Measurements from ENCODE around the gene FZD2.
"Not testable (repeated sequence)": the region's sequence is repeated elsewhere in the genome, so short reads cannot be mapped to it uniquely, and the experiment has no call there.

The FZD2 gene

DNA sequence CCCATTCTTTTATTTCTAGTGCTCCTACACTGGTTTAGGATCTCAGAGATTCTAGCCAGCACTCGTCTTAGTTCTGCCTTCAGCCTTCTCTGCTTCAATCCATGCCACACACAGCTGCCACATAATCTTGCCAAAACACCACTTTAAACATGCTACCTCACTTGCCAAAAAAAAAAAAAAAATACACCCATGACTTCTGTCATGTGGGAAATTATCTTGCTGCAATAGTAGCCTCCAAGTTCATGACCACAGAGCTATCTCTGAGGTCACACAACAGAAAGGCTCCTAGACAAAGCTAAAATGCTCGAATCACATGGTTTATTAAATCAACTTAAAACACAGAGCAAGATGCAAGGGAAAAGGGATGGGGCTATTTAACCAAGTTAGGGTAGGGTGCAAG, 18.1 kb downstream of the FZD2 start:
- Histone ChIP-seq H3K27me3 (ENCODE audit: low read depth) (peaks cover 15% of the 10 kb centered on the region), H3K4me3 (no peak overlapping the region), H3K9me3 (no peaks in the 10 kb centered on the region), H3K4me1 (no peaks in the 10 kb centered on the region), H3K36me3 (replicated peaks) (no peaks in the 10 kb centered on the region)
- DNase-seq (ENCODE audit: low spot score in 2 of 2) = no peak
- in situ Hi-C loops (cut with MboI; ENCODE audit: low sequenced_read_pairs) = no loop called here

DNA sequence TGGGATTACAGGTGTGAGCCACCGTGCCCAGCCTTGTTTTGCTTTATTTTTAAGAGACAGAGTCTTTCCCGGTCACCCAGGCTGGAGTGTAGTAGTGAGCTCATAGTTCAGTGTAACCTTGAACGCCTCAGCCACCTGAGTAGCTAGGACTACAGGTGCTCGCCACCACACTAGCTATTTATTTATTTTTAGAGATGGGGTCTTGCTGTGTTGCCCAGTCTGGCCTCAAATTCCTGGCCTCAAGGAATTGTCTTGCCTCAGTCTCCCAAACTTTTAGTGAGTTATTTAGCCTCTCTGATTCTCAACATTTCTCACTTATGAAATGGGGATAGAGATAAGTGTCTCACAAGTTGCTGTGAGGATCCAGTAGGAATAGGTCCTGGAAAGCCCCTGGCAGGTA, 21.7 kb downstream of the FZD2 start:
- no peak for DNase-seq (ENCODE audit: low spot score in 2 of 2)

GRCh38 chr17:44581868-44582267, 24.6 kb downstream of the FZD2 start:
- in situ Hi-C loops (cut with MboI; ENCODE audit: low sequenced_read_pairs) = no loop called here
- peak in 1 of 2 experiments; percentile 44 for DNase-seq (ENCODE audit: low spot score in 2 of 2)
- Histone ChIP-seq H3K4me3 (no peak overlapping the region), H3K27me3 (ENCODE audit: low read depth) (peaks cover 25% of the 10 kb centered on the region), H3K4me1 (no peaks in the 10 kb centered on the region), H3K9me3 (no peaks in the 10 kb centered on the region), H3K36me3 (replicated peaks) (no peaks in the 10 kb centered on the region)

More for the DNA sequence above, 21.7 kb downstream of the FZD2 start:
- no peaks in the 10 kb centered on the region for H3K36me3 ChIP-seq (replicated peaks)
- H3K4me1 ChIP-seq = no peaks in the 10 kb centered on the region
- H3K27me3 ChIP-seq (ENCODE audit: low read depth) = peaks cover 25% of the 10 kb centered on the region
- H3K9me3 ChIP-seq = no peaks in the 10 kb centered on the region
- no peak overlapping the region for H3K4me3 ChIP-seq
- in situ Hi-C loops (cut with MboI; ENCODE audit: low sequenced_read_pairs) = no loop called here

GRCh38 chr17:44584443-44584842, 27.2 kb downstream of the FZD2 start:
- H3K4me1 ChIP-seq = no peaks in the 10 kb centered on the region
- H3K4me3 ChIP-seq = no peak overlapping the region
- in situ Hi-C loops (cut with MboI; ENCODE audit: low sequenced_read_pairs) = no loop called here
- no peaks in the 10 kb centered on the region for H3K9me3 ChIP-seq
- no peak for DNase-seq (ENCODE audit: low spot score in 2 of 2)
- no peaks in the 10 kb centered on the region for H3K36me3 ChIP-seq (replicated peaks)
- H3K27me3 ChIP-seq (ENCODE audit: low read depth) = peaks cover 17% of the 10 kb centered on the region

DNA sequence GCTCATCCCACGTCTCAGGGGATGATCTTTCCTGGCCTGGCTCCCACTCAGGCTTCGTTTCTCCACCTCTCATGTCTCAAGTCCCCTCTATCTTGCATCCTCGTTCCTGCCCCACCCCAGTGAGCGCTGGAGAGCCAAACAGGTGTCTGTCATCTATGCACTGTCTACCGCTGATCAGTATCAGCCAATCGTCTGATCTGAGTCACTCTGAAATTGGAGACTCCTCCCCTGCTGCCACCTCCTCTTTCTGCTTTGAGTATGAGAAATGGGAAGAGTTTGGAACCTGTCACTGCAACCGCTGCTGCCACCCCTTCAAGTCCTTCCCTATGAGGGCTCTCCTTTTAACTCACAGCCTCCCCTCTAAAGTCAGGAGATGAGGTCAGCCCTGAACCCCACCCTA, 28.0 kb downstream of the FZD2 start:
- in situ Hi-C loops (cut with MboI; ENCODE audit: low sequenced_read_pairs) = no loop called here

DNA sequence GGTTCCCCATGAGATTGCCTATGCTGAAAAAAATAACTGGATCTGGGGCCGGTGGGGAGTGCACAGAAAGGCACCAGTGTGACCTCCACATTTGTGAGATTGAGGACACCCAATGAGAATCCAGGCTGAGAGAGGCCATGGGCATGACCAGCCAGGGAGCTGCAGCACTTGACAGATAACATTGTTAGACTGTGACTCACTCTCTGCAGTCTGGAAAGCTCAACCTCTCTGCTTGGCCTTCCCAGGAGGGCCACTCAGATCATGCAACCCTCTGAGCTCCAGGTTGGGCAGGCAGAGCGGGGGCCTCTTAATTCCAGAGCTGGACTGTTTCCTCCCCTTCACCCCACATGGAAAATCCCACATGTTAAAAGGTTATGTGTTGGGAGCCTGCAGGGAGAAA, 30.1 kb downstream of the FZD2 start:
- in situ Hi-C loops (cut with MboI; ENCODE audit: low sequenced_read_pairs) = no loop called here
- Histone ChIP-seq H3K36me3 (replicated peaks) (no peaks in the 10 kb centered on the region), H3K4me3 (no peak overlapping the region), H3K9me3 (no peaks in the 10 kb centered on the region), H3K4me1 (no peaks in the 10 kb centered on the region), H3K27me3 (ENCODE audit: low read depth) (no peaks in the 10 kb centered on the region)
- DNase-seq (ENCODE audit: low spot score in 2 of 2) = no peak

More for the DNA sequence above, 28.0 kb downstream of the FZD2 start:
- Histone ChIP-seq H3K9me3 (no peaks in the 10 kb centered on the region), H3K4me1 (no peaks in the 10 kb centered on the region), H3K27me3 (ENCODE audit: low read depth) (peaks cover 11% of the 10 kb centered on the region; the same call in 1 of the 2 replicates), H3K36me3 (replicated peaks) (no peaks in the 10 kb centered on the region), H3K4me3 (no peak overlapping the region)
- DNase-seq (ENCODE audit: low spot score in 2 of 2) = no peak

GRCh38 chr17:44589316-44590071, 32.2 kb downstream of the FZD2 start:
- Histone ChIP-seq H3K4me1 (no peaks in the 10 kb centered on the region), H3K27me3 (ENCODE audit: low read depth) (no peaks in the 10 kb centered on the region), H3K4me3 (no peak overlapping the region), H3K36me3 (replicated peaks) (no peaks in the 10 kb centered on the region), H3K9me3 (no peaks in the 10 kb centered on the region)
- in situ Hi-C loops (cut with MboI; ENCODE audit: low sequenced_read_pairs) = no loop called here
- DNase-seq (ENCODE audit: low spot score in 2 of 2) = no peak

- H3K9me3 ChIP-seq; H3K4me3 ChIP-seq; in situ Hi-C loops (cut with MboI; ENCODE audit: low sequenced_read_pairs); H3K36me3 ChIP-seq (replicated peaks); H3K4me1 ChIP-seq; H3K27me3 ChIP-seq (ENCODE audit: low read depth); DNase-seq (ENCODE audit: low spot score in 2 of 2): not testable (repeated sequence)
Observed at GRCh38 chr17:44590072-44590462, 32.8 kb downstream of the FZD2 start.

GRCh38 chr17:44590762-44591161, 33.5 kb downstream of the FZD2 start:
- in situ Hi-C loops (cut with MboI; ENCODE audit: low sequenced_read_pairs); DNase-seq (ENCODE audit: low spot score in 2 of 2); H3K4me1 ChIP-seq; H3K4me3 ChIP-seq; H3K36me3 ChIP-seq (replicated peaks); H3K27me3 ChIP-seq (ENCODE audit: low read depth); H3K9me3 ChIP-seq: not testable (repeated sequence)

DNA sequence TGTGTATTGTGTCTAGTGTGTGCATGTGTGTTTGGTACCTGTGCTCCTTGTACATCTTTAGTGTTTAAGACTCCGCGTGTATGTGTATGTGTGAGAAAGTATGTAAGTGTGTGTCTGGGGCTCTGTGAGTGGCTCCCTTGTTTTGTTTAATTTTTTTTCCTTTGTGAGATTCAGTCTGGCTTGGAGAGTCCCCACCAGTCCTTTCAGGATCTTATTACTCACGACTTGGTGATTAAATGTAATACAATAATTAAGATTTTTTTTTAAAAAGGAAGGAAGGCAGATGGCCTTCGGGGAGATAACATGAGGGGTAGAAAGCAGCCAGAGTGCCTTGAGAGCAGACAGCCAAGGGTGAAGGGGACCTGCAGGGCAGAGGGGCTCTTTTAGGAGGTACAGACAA, 33.9 kb downstream of the FZD2 start:
- in situ Hi-C loops (cut with MboI; ENCODE audit: low sequenced_read_pairs) = no loop called here
- H3K36me3 ChIP-seq (replicated peaks) = no peaks in the 10 kb centered on the region
- no peak for DNase-seq (ENCODE audit: low spot score in 2 of 2)

GRCh38 chr17:44593156-44593555, 35.9 kb downstream of the FZD2 start:
- in situ Hi-C loops (cut with MboI; ENCODE audit: low sequenced_read_pairs) = no loop called here
- H3K36me3 ChIP-seq (replicated peaks) = no peaks in the 10 kb centered on the region
- H3K9me3 ChIP-seq = no peaks in the 10 kb centered on the region
- peaks cover 3% of the 10 kb centered on the region; the same call in 1 of the 2 replicates for H3K27me3 ChIP-seq (ENCODE audit: low read depth)
- no peaks in the 10 kb centered on the region for H3K4me1 ChIP-seq
- no peak overlapping the region for H3K4me3 ChIP-seq
- DNase-seq (ENCODE audit: low spot score in 2 of 2) = no peak

More for the DNA sequence above, 33.9 kb downstream of the FZD2 start:
- peaks cover 3% of the 10 kb centered on the region; the same call in 1 of the 2 replicates for H3K27me3 ChIP-seq (ENCODE audit: low read depth)
- no peaks in the 10 kb centered on the region for H3K4me1 ChIP-seq
- H3K4me3 ChIP-seq = no peak overlapping the region
- H3K9me3 ChIP-seq = no peaks in the 10 kb centered on the region

DNA sequence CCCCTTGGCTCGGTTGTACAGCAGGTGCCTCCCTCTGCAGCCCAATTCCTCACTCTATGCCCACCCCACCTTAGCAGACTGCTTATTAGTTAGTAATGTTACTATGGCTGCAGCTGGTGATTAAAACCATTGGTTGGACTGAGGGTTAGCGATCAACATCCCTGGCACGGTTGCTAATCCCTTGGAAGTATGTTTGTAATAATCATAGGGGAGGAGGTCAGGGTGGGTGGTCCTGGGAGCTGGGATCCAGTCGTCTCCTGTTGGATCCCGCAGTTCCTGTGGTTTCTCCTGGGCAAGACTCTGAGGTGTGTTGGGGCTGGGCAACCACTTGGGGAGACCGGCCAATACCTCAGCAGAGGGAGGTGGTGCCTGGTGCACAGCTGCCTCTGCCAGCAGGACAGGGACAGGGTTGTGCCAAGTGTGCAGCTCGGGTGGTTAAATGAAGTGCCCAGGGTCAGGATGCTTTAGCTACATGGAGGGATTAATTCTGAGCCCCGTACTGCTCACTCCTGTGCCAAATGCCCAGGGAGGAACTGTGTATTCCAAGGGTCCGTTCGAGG, 38.0 kb downstream of the FZD2 start:
- in situ Hi-C loops (cut with MboI; ENCODE audit: low sequenced_read_pairs) = no loop called here
- H3K36me3 ChIP-seq (replicated peaks) = no peaks in the 10 kb centered on the region
- no peak for DNase-seq (ENCODE audit: low spot score in 2 of 2)

DNA sequence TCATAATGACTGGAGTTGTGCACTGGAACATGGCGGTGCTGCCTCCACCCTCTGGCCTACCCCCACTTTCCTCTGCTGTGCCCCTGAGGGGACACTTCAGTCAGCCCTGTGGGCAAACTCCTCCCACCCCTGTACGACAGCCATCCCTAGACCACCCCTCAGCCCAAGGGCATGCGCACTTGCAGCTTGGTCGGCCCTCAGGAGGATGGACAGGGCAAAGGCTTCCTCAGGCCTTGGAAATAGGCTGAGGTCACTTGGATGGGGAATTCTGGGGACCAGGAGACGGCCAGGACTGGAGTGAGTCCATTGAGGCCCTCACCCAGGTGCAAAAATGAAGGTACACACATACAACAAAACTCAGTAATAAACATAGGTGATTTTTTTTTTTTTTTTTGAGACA, 41.0 kb downstream of the FZD2 start:
- in situ Hi-C loops (cut with MboI; ENCODE audit: low sequenced_read_pairs) = no loop called here
- Histone ChIP-seq H3K36me3 (replicated peaks) (no peaks in the 10 kb centered on the region), H3K9me3 (no peaks in the 10 kb centered on the region), H3K4me1 (no peaks in the 10 kb centered on the region), H3K27me3 (ENCODE audit: low read depth) (peaks cover 3% of the 10 kb centered on the region; the same call in 1 of the 2 replicates), H3K4me3 (no peak overlapping the region)
- DNase-seq (ENCODE audit: low spot score in 2 of 2) = no peak

More for the DNA sequence above, 38.0 kb downstream of the FZD2 start:
- Histone ChIP-seq H3K4me1 (no peaks in the 10 kb centered on the region), H3K9me3 (no peaks in the 10 kb centered on the region), H3K27me3 (ENCODE audit: low read depth) (peaks cover 3% of the 10 kb centered on the region; the same call in 1 of the 2 replicates), H3K4me3 (no peak overlapping the region)

- in situ Hi-C loops (cut with MboI; ENCODE audit: low sequenced_read_pairs) = no loop called here
- H3K27me3 ChIP-seq (ENCODE audit: low read depth) = peaks cover 3% of the 10 kb centered on the region; the same call in 1 of the 2 replicates
- no peaks in the 10 kb centered on the region for H3K36me3 ChIP-seq (replicated peaks)
- DNase-seq (ENCODE audit: low spot score in 2 of 2) = no peak
- no peaks in the 10 kb centered on the region for H3K9me3 ChIP-seq
- H3K4me1 ChIP-seq = no peaks in the 10 kb centered on the region
- no peak overlapping the region for H3K4me3 ChIP-seq
Observed at GRCh38 chr17:44598932-44599297, 41.6 kb downstream of the FZD2 start.

Data from HAP-1 (cell line).